Thyroid gland (tissue), 4 donors: ENCODE measurements around the gene FOSL2. TPM values are rescaled to one million over a fixed set of nuclear protein-coding genes. Genes with fewer than 3 reads are reported as not detected.
A peak's percentile ranks its signal among the peaks of the same experiment; 100 is the strongest.

Experiments
- DNase-seq, 2 donors: peaks; one replicate each; pipeline ENCODE4 v3.0.0-alpha.2; 2019
- H3K27ac ChIP-seq, 3 donors: fragments of 200-600 bp; sonication (generic); 1 replicate in 2 of 3; 2 replicates in 1 of 3; pipeline ENCODE4 v1.5.1; 2016 to 2019; ENCODE audit warnings: mild to moderate bottlenecking in 1 of 3, moderate library complexity in 1 of 3
- H3K27me3 ChIP-seq: fragments of 200-600 bp; sonication (generic); one replicate; pipeline ENCODE4 v1.5.1; 2019
- H3K36me3 ChIP-seq, 2 donors: fragments of 200-600 bp; sonication (generic); one replicate each; pipeline ENCODE4 v1.5.1; 2016 to 2019
- H3K4me1 ChIP-seq, 2 donors: fragments of 200-600 bp; sonication (generic); one replicate each; pipeline ENCODE4 v1.5.1; 2017 to 2019
- H3K4me3 ChIP-seq, 3 donors: fragments of 200-600 bp; sonication (generic); replicated peaks in 1 of 3; 1 replicate in 2 of 3; 2 replicates in 1 of 3; pipeline ENCODE4 v1.5.1; 2016; ENCODE audit warnings: mild to moderate bottlenecking in 1 of 3
- H3K9me3 ChIP-seq: fragments of 200-600 bp; sonication (generic); one replicate; pipeline ENCODE4 v1.5.1; 2017
- CTCF ChIP-seq, 6 experiments: fragments of 200-600 bp in 3 of 6; fragments of 450-650 bp in 3 of 6; sonication (generic) in 3 of 6; IDR thresholded peaks; one replicate each; pipeline ENCODE4 v1.5.1; 2016 to 2019; ENCODE audit warnings: antibody characterized with exemption in 6 of 6, mild to moderate bottlenecking in 2 of 6, inconsistent platforms in 1 of 6, moderate library complexity in 1 of 6
- POLR2A ChIP-seq, 2 donors: fragments of 450-650 bp; IDR thresholded peaks; one replicate each; pipeline ENCODE4 v1.6.1; 2017; ENCODE audit warnings: antibody characterized with exemption in 2 of 2, mild to moderate bottlenecking in 2 of 2, moderate library complexity in 1 of 2
- WGBS, 2 donors: methylation state at CpG; one replicate each; pipeline ENCODE4 v1.1.5; 2017; 5-methylcytosine and 5-hydroxymethylcytosine counted together
- intact Hi-C: fragments of 100-400 bp; cut with DNase I; formaldehyde crosslinking; loops from one replicate; pipeline ENCODE4 v1.15.1; 2023
- total RNA-seq, 4 donors: library from RNA; depleted of rRNA; stranded (reverse); fragments of >200 nt; gene quantifications; one replicate each; pipeline ENCODE4 v1.2.3, GENCODE V29; 2016

FOSL2 gene
- total RNA-seq, 4 donors from 2014 or later, result 30.7 to 85.1 (median 40.6) TPM

GRCh38 chr2:28397043-28397381 is 4.4 kb downstream of the FOSL2 start:
- Histone ChIP-seq H3K27ac (peak overlapping the region; percentile 99 to 100 (median 100)), H3K4me3 (no peak overlapping the region), H3K27me3 (no peaks in the 10 kb centered on the region), H3K4me1 (peaks cover 47 to 49% of the 10 kb centered on the region in 2 donors), H3K36me3 (no peaks in the 10 kb centered on the region), H3K9me3 (no peaks in the 10 kb centered on the region)
- intact Hi-C loops, result loop anchor here (5.0 to 10.0 kb wide), 3 partner anchors 502 to 695 kb away; partner anchors contain the start of genes BABAM2 and RBKS
- 31 to 35% methylated on average over 2 of the region's 2 CpGs for WGBS, 2 donors
- no peak for DNase-seq
- TF ChIP-seq CTCF (IDR thresholded peaks at IDR 0.05) (no peak), POLR2A (IDR thresholded peaks at IDR 0.05) (no peak)

GRCh38 chr2:28398101-28398834 is 5.6 kb downstream of the FOSL2 start:
- Histone ChIP-seq H3K4me1 (peaks cover 47 to 62% of the 10 kb centered on the region in 2 donors), H3K9me3 (no peaks in the 10 kb centered on the region), H3K27me3 (no peaks in the 10 kb centered on the region), H3K27ac (peak overlapping the region; percentile 3 to 100 (median 100)), H3K4me3 (no peak overlapping the region), H3K36me3 (no peaks in the 10 kb centered on the region)
- peak; percentile 65 to 67 for DNase-seq
- intact Hi-C loops, result loop anchor here (5.0 to 10.0 kb wide), 3 partner anchors 503 to 696 kb away; partner anchors contain the start of genes BABAM2 and RBKS
- 70 to 73% methylated on average over 13 of the region's 13 CpGs for WGBS, 2 donors
- TF ChIP-seq POLR2A (IDR thresholded peaks at IDR 0.05) (no peak), CTCF (IDR thresholded peaks at IDR 0.05) (no peak)

- 89 to 94% methylated on average over 11 of the region's 11 CpGs for WGBS, 2 donors
- H3K4me1 ChIP-seq, result peaks cover 47 to 66% of the 10 kb centered on the region in 2 donors
- intact Hi-C loops, result loop anchor here (5.0 to 10.0 kb wide), 3 partner anchors 504 to 697 kb away; partner anchors contain the start of genes BABAM2 and RBKS
These were observed 6.6 kb downstream of the FOSL2 start for GRCh38 chr2:28399289-28399688.

GRCh38 chr2:28399956-28400355 is 7.3 kb downstream of the FOSL2 start:
- intact Hi-C loops, result loop anchor here (5.0 to 10.0 kb wide), 3 partner anchors 505 to 698 kb away; partner anchors contain the start of genes BABAM2 and RBKS
- DNase-seq, result no peak
- Histone ChIP-seq H3K36me3 (peaks cover 11 to 13% of the 10 kb centered on the region in 2 donors), H3K4me3 (no peak overlapping the region), H3K9me3 (no peaks in the 10 kb centered on the region), H3K27ac (no peak overlapping the region), H3K27me3 (no peaks in the 10 kb centered on the region), H3K4me1 (peaks cover 47 to 66% of the 10 kb centered on the region in 2 donors)
- no peak for TF ChIP-seq POLR2A (IDR thresholded peaks at IDR 0.05)
- TF ChIP-seq CTCF (IDR thresholded peaks at IDR 0.05), result no peak
- 41 to 48% methylated on average over 6 of the region's 6 CpGs for WGBS, 2 donors

More at GRCh38 chr2:28399289-28399688, 6.6 kb downstream of the FOSL2 start:
- TF ChIP-seq CTCF (IDR thresholded peaks at IDR 0.05) (no peak), POLR2A (IDR thresholded peaks at IDR 0.05) (no peak)
- H3K4me3 ChIP-seq, result no peak overlapping the region
- H3K27me3 ChIP-seq, result no peaks in the 10 kb centered on the region
- DNase-seq, result no peak
- peaks cover 5 to 6% of the 10 kb centered on the region in 2 donors for H3K36me3 ChIP-seq
- H3K9me3 ChIP-seq, result no peaks in the 10 kb centered on the region
- peak overlapping the region in 1 of 3 donors; percentile 100 for H3K27ac ChIP-seq

GRCh38 chr2:28400419-28400818 is 7.8 kb downstream of the FOSL2 start:
- peak overlapping the region in 2 of 3 donors; percentile 8 to 15 for H3K27ac ChIP-seq
- intact Hi-C loops, result no loop called here
- 72 to 74% methylated on average over 8 of the region's 8 CpGs for WGBS, 2 donors
- no peak for DNase-seq
- H3K9me3 ChIP-seq, result no peaks in the 10 kb centered on the region
- no peak overlapping the region for H3K4me3 ChIP-seq
- H3K27me3 ChIP-seq, result no peaks in the 10 kb centered on the region
- TF ChIP-seq CTCF (IDR thresholded peaks at IDR 0.05) (no peak), POLR2A (IDR thresholded peaks at IDR 0.05) (no peak)
- H3K36me3 ChIP-seq, result peaks cover 16 to 18% of the 10 kb centered on the region in 2 donors
- H3K4me1 ChIP-seq, result peaks cover 47 to 66% of the 10 kb centered on the region in 2 donors
